HEK293 (cell line): Measurements from ENCODE around the gene COG3.

ENCODE experiments used
- ATF2 ChIP-seq: fragments of 450-650 bp; formaldehyde crosslinking; IDR thresholded peaks from 2 replicates; pipeline ENCODE4 v1.5.1; 2016; ENCODE audit warnings: missing biosample characterization, missing genetic modification characterization, low read depth
- KLF7 ChIP-seq: fragments of 450-650 bp; formaldehyde crosslinking; IDR thresholded peaks from 2 replicates; pipeline ENCODE4 v1.5.1; 2016; ENCODE audit warnings: missing biosample characterization, missing genetic modification characterization, borderline replicate concordance
- PRDM1 ChIP-seq: fragments of 450-650 bp; formaldehyde crosslinking; IDR thresholded peaks from 2 replicates; pipeline ENCODE4; 2016; ENCODE audit warnings: missing biosample characterization, missing genetic modification characterization
- PRDM10 ChIP-seq: fragments of 450-650 bp; formaldehyde crosslinking; IDR thresholded peaks from 2 replicates; pipeline ENCODE4 v1.5.1; 2016; ENCODE audit warnings: missing biosample characterization, missing genetic modification characterization
- SCRT2 ChIP-seq: fragments of 450-650 bp; formaldehyde crosslinking; IDR thresholded peaks from 2 replicates; pipeline ENCODE4 v1.5.1; 2016; ENCODE audit warnings: missing biosample characterization, missing genetic modification characterization
- SP2 ChIP-seq: fragments of 450-650 bp; formaldehyde crosslinking; IDR thresholded peaks from 2 replicates; pipeline ENCODE4 v1.5.1; 2016; ENCODE audit warnings: missing biosample characterization, missing genetic modification characterization
- WT1 ChIP-seq: fragments of 450-650 bp; formaldehyde crosslinking; IDR thresholded peaks from 2 replicates; pipeline ENCODE4 v1.5.1; 2016; ENCODE audit warnings: missing biosample characterization, missing genetic modification characterization
- ZBTB8A ChIP-seq: fragments of 450-650 bp; formaldehyde crosslinking; IDR thresholded peaks from 2 replicates; pipeline ENCODE4 v1.5.1; 2016; ENCODE audit warnings: missing biosample characterization, missing genetic modification characterization
- ZFP3 ChIP-seq: fragments of 450-650 bp; formaldehyde crosslinking; IDR thresholded peaks from 2 replicates; pipeline ENCODE4 v1.5.1; 2016; ENCODE audit warnings: low read depth, missing biosample characterization, missing genetic modification characterization
- ZFP69B ChIP-seq: fragments of 450-650 bp; formaldehyde crosslinking; IDR thresholded peaks from 2 replicates; pipeline ENCODE4 v1.5.1; 2016; ENCODE audit warnings: missing biosample characterization, missing genetic modification characterization
- ZNF16 ChIP-seq: fragments of 450-650 bp; formaldehyde crosslinking; IDR thresholded peaks from 2 replicates; pipeline ENCODE4 v1.5.1; 2016; ENCODE audit warnings: low read depth, missing biosample characterization, missing genetic modification characterization
- ZNF18 ChIP-seq: fragments of 450-650 bp; formaldehyde crosslinking; IDR thresholded peaks from 2 replicates; pipeline ENCODE4 v1.5.1; 2016; ENCODE audit warnings: missing biosample characterization, missing genetic modification characterization
- ZNF274 ChIP-seq, 2 experiments: fragments of 200-500 bp in 1 of 2; fragments of 450-650 bp in 1 of 2; sonication (Bioruptor generic) in 1 of 2; formaldehyde crosslinking in 1 of 2; IDR thresholded peaks; 2 replicates each; pipeline versions ENCODE4 v1.5.1 to v1.6.1; 2014 to 2016; ENCODE audit warnings: borderline replicate concordance in 1 of 2, inconsistent platforms in 1 of 2, low read length in 1 of 2, missing biosample characterization in 1 of 2, missing genetic modification characterization in 1 of 2
- ZNF473 ChIP-seq: fragments of 450-650 bp; formaldehyde crosslinking; IDR thresholded peaks from 2 replicates; pipeline ENCODE4 v1.5.1; 2017; ENCODE audit warnings: missing biosample characterization, missing genetic modification characterization
- ZNF530 ChIP-seq: fragments of 450-650 bp; formaldehyde crosslinking; IDR thresholded peaks from 2 replicates; pipeline ENCODE4 v1.5.1; 2016; ENCODE audit warnings: low read depth, missing biosample characterization, missing genetic modification characterization
- ZNF549 ChIP-seq: fragments of 450-650 bp; IDR thresholded peaks from 2 replicates; pipeline ENCODE4 v1.5.1; 2018; ENCODE audit warnings: missing biosample characterization, missing genetic modification characterization, mild to moderate bottlenecking, inconsistent platforms, moderate library complexity
- ZNF558 ChIP-seq: fragments of 450-650 bp; formaldehyde crosslinking; IDR thresholded peaks from 2 replicates; pipeline ENCODE4 v1.5.1; 2016; ENCODE audit warnings: missing biosample characterization, missing genetic modification characterization
- ZNF571 ChIP-seq: fragments of 450-650 bp; formaldehyde crosslinking; IDR thresholded peaks from 2 replicates; pipeline ENCODE4 v1.5.0; 2017; ENCODE audit warnings: missing biosample characterization, missing genetic modification characterization
- ZNF747 ChIP-seq: fragments of 450-650 bp; formaldehyde crosslinking; IDR thresholded peaks from 2 replicates; pipeline ENCODE4 v1.5.1; 2016; ENCODE audit warnings: missing biosample characterization, missing genetic modification characterization
- ZNF843 ChIP-seq: fragments of 450-650 bp; formaldehyde crosslinking; IDR thresholded peaks from 2 replicates; pipeline ENCODE4 v1.5.1; 2016; ENCODE audit warnings: missing biosample characterization, missing genetic modification characterization
- ZSCAN4 ChIP-seq: fragments of 450-650 bp; formaldehyde crosslinking; IDR thresholded peaks from 2 replicates; pipeline ENCODE4 v1.5.1; 2017; ENCODE audit warnings: missing biosample characterization, missing genetic modification characterization
- TF ChIP-seq, protein P1 (sequence below): fragments of 450-650 bp; formaldehyde crosslinking; IDR thresholded peaks from 2 replicates; pipeline ENCODE4 v1.5.1; 2017; ENCODE audit warnings: missing biosample characterization, missing genetic modification characterization
- TF ChIP-seq, protein P2 (sequence below): fragments of 450-650 bp; formaldehyde crosslinking; IDR thresholded peaks from 2 replicates; pipeline ENCODE4 v1.5.1; 2017; ENCODE audit warnings: missing biosample characterization, mild to moderate bottlenecking, missing genetic modification characterization, moderate library complexity
- TF ChIP-seq, protein P3 (sequence below): fragments of 450-650 bp; IDR thresholded peaks from 2 replicates; pipeline ENCODE4 v1.5.1; 2018; ENCODE audit warnings: missing biosample characterization, mild to moderate bottlenecking, missing genetic modification characterization
- TF ChIP-seq, protein P4 (sequence below): fragments of 450-650 bp; formaldehyde crosslinking; IDR thresholded peaks from 2 replicates; pipeline ENCODE4 v1.5.1; 2016; ENCODE audit warnings: missing biosample characterization, missing genetic modification characterization

The COG3 gene

DNA sequence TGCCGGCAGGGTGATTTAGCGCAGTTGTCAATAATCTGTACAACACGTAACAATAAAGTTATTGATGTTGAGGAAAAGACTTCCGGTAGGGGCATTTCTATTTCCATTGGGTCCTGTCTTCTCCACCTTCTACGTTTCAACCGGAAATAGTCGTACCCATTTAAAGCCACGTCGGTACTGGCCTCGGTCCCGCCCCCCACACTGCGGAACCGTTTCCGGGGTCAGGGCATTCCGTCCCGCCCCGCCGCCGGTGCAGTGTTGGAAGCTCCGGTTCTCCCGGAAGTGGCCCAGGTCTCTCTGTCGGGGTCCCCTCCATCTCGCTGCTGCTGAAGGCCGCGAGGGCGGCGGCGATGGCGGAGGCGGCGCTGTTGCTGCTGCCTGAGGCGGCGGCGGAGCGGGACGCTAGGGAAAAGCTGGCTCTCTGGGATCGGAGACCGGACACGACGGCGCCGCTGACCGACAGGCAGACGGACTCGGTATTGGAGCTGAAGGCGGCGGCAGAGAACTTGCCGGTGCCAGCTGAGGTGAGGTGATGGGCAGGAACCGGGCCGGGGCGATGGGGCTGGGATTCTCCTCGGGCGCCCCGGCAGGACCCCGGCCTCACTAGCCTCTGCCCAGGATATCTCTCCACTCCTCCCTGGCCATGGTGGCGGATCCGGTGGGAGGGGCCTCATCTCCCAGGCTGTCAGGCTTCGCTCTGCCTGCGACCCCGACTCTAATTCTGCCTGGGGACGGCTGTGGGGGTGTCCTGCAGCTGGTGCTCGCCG, at the start of gene COG3 (continued):
- peak; percentile 52; the same call in 1 of the 2 replicates for TF ChIP-seq ATF2
- 0 out of 2 replicates have a peak, but pooled peaks have one; percentile 23 for TF ChIP-seq ZNF843
- no peak for TF ChIP-seq ZNF549 (tag by site-specific recombination)
- no peak for TF ChIP-seq ZFP3 (tag by site-specific recombination)
- no peak for TF ChIP-seq ZNF530 (tag by site-specific recombination)
- TF ChIP-seq, protein P1, sequence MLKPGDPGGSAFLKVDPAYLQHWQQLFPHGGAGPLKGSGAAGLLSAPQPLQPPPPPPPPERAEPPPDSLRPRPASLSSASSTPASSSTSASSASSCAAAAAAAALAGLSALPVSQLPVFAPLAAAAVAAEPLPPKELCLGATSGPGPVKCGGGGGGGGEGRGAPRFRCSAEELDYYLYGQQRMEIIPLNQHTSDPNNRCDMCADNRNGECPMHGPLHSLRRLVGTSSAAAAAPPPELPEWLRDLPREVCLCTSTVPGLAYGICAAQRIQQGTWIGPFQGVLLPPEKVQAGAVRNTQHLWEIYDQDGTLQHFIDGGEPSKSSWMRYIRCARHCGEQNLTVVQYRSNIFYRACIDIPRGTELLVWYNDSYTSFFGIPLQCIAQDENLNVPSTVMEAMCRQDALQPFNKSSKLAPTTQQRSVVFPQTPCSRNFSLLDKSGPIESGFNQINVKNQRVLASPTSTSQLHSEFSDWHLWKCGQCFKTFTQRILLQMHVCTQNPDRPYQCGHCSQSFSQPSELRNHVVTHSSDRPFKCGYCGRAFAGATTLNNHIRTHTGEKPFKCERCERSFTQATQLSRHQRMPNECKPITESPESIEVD (tag by site-specific recombination), result peak; percentile 34
- no peak for TF ChIP-seq ZNF18 (tag by site-specific recombination)
- peak; percentile 43; the same call in 1 of the 2 replicates for TF ChIP-seq SCRT2 (tag by site-specific recombination)
- TF ChIP-seq ZBTB8A, result peak; percentile 70
- no peak for TF ChIP-seq PRDM1 (tag by site-specific recombination)
- TF ChIP-seq ZFP69B, result peak; percentile 92
- TF ChIP-seq ZNF473 (tag by site-specific recombination), result no peak
- TF ChIP-seq ZNF747 (tag by site-specific recombination), result no peak
- TF ChIP-seq ZSCAN4 (tag by site-specific recombination), result no peak
- TF ChIP-seq SP2 (tag by site-specific recombination), result peak; percentile 99
- no peak for TF ChIP-seq WT1 (tag by site-specific recombination)
- TF ChIP-seq PRDM10 (tag by site-specific recombination), result peak; percentile 66
- TF ChIP-seq ZNF16 (tag by site-specific recombination), result no peak
- TF ChIP-seq, protein P2, sequence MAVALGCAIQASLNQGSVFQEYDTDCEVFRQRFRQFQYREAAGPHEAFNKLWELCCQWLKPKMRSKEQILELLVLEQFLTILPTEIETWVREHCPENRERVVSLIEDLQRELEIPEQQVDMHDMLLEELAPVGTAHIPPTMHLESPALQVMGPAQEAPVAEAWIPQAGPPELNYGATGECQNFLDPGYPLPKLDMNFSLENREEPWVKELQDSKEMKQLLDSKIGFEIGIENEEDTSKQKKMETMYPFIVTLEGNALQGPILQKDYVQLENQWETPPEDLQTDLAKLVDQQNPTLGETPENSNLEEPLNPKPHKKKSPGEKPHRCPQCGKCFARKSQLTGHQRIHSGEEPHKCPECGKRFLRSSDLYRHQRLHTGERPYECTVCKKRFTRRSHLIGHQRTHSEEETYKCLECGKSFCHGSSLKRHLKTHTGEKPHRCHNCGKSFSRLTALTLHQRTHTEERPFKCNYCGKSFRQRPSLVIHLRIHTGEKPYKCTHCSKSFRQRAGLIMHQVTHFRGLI (tag by site-specific recombination), result no peak
- peak; percentile 84; the same call in 1 of the 2 replicates for TF ChIP-seq ZNF558 (tag by site-specific recombination)
- no peak for TF ChIP-seq ZNF571
- TF ChIP-seq, protein P3, sequence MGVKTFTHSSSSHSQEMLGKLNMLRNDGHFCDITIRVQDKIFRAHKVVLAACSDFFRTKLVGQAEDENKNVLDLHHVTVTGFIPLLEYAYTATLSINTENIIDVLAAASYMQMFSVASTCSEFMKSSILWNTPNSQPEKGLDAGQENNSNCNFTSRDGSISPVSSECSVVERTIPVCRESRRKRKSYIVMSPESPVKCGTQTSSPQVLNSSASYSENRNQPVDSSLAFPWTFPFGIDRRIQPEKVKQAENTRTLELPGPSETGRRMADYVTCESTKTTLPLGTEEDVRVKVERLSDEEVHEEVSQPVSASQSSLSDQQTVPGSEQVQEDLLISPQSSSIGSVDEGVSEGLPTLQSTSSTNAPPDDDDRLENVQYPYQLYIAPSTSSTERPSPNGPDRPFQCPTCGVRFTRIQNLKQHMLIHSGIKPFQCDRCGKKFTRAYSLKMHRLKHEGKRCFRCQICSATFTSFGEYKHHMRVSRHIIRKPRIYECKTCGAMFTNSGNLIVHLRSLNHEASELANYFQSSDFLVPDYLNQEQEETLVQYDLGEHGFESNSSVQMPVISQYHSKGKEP (tag by site-specific recombination), result peak; percentile 47; the same call in 1 of the 2 replicates
- no peak for TF ChIP-seq KLF7
- no peak for TF ChIP-seq ZNF274 (IDR thresholded peaks at IDR 0.05; ENCODE audit: low read length)
- no peak for TF ChIP-seq ZNF274 (tag by site-specific recombination; IDR thresholded peaks at IDR 0.05; ENCODE audit: borderline replicate concordance)
- TF ChIP-seq, protein P4, sequence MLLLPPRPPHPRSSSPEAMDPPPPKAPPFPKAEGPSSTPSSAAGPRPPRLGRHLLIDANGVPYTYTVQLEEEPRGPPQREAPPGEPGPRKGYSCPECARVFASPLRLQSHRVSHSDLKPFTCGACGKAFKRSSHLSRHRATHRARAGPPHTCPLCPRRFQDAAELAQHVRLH (tag by site-specific recombination), result peak; percentile 97
